ENCODE data around the gene FUT3.

DNA sequence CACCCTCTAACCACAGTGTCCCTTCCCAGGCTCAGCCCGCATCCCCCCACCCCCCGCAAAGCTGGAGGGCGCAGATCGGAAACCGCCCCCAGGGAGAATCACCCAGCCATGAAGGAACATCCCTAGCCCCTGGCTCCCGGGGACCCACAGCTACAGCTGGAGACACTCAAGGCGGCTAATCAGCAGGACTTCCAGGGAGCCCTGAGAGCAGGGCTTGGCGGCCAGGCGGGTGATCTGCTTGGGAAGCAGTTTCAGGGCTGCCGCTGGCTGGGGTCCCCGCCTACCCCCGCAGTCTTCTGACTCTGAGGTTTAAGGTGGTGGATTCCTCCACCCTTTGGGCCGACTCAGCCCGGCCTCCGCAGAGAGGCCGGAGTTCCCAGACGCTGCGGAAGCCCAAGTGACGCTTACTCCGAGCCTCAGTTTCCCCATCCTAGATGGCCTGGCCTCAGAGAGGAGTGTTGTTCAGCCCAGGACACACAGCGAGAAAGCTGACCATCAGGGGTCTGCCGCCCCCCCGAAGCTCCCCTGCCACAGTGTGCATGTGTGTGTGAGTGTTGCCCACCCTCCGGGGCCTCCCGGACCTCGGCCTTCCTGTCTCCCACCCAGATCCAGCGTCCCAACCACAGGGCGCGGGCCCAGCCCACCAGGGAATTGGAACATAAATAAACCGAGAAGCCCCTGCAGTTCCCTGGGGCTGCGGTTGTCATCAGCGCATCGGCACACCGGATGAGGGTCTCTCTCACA is 21.5 kb downstream of the FUT3 start:
- TF ChIP-seq, protein P1, sequence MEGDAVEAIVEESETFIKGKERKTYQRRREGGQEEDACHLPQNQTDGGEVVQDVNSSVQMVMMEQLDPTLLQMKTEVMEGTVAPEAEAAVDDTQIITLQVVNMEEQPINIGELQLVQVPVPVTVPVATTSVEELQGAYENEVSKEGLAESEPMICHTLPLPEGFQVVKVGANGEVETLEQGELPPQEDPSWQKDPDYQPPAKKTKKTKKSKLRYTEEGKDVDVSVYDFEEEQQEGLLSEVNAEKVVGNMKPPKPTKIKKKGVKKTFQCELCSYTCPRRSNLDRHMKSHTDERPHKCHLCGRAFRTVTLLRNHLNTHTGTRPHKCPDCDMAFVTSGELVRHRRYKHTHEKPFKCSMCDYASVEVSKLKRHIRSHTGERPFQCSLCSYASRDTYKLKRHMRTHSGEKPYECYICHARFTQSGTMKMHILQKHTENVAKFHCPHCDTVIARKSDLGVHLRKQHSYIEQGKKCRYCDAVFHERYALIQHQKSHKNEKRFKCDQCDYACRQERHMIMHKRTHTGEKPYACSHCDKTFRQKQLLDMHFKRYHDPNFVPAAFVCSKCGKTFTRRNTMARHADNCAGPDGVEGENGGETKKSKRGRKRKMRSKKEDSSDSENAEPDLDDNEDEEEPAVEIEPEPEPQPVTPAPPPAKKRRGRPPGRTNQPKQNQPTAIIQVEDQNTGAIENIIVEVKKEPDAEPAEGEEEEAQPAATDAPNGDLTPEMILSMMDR (IDR thresholded peaks at IDR 0.05; ENCODE audit: poor library complexity), result no peak
- no peak for TF ChIP-seq EZH2phosphoT487 (IDR thresholded peaks at IDR 0.05; ENCODE audit: low read depth, severe bottlenecking, unreplicated experiment)
